SU-DHL-6 (cell line): Measurements from ENCODE around the gene ITPRIPL2.

ENCODE experiments used
- H2AFZ ChIP-seq: fragments of 200-600 bp; sonication (generic); 2 replicates; pipeline ENCODE4 v1.6.1; 2014; ENCODE audit warnings: low read depth, mild to moderate bottlenecking, moderate library complexity, mixed read lengths, antibody characterized with exemption, low read length; ENCODE audit not compliant: severe bottlenecking
- H3F3A ChIP-seq: fragments of 200-600 bp; shearing (Covaris generic); 2 replicates; pipeline ENCODE4 v1.6.0; 2016; ENCODE audit warnings: antibody characterized with exemption, mild to moderate bottlenecking; ENCODE audit not compliant: insufficient read depth
- H3K27ac ChIP-seq: fragments of 200-600 bp; sonication (generic); 2 replicates; pipeline ENCODE4 v1.5.1; 2016; ENCODE audit warnings: low read depth, mild to moderate bottlenecking, low read length, moderate library complexity, mixed read lengths
- H3K27me3 ChIP-seq: fragments of 200-600 bp; sonication (generic), shearing (Covaris generic); 2 replicates; pipeline ENCODE4 v1.6.0; 2014; ENCODE audit warnings: mild to moderate bottlenecking, low read length
- H3K36me3 ChIP-seq: fragments of 200-600 bp; sonication (generic); 2 replicates; pipeline ENCODE4 v1.6.1; 2014; ENCODE audit warnings: mild to moderate bottlenecking, low read length, mixed read lengths
- H3K4me2 ChIP-seq: fragments of 300-600, 200-600 bp; shearing (Covaris generic), sonication (generic); 2 replicates; pipeline ENCODE4 v1.6.0; 2014; ENCODE audit warnings: low read length, low read depth, mild to moderate bottlenecking; ENCODE audit not compliant: poor library complexity, severe bottlenecking
- H3K4me3 ChIP-seq: fragments of 200-600 bp; sonication (generic); 2 replicates; pipeline ENCODE4 v1.5.1; 2014; ENCODE audit warnings: antibody characterized with exemption, low read length, mild to moderate bottlenecking, mixed read lengths; ENCODE audit not compliant: insufficient read depth, poor library complexity, severe bottlenecking
- H3K79me2 ChIP-seq: fragments of 200-600 bp; sonication (generic); 2 replicates; pipeline ENCODE4 v1.6.1; 2014; ENCODE audit warnings: mild to moderate bottlenecking, low read length, moderate library complexity; ENCODE audit not compliant: insufficient read depth
- H3K9ac ChIP-seq: fragments of 200-600 bp; sonication (generic); 2 replicates; pipeline ENCODE4 v1.7.0; 2014; ENCODE audit warnings: mild to moderate bottlenecking, low read length
- H3K9me2 ChIP-seq: fragments of 200-600 bp; sonication (generic); replicated peaks from 2 replicates; pipeline ENCODE4 v1.6.1; 2014; ENCODE audit warnings: low read length; ENCODE audit not compliant: insufficient read depth
- H3K9me3 ChIP-seq: fragments of 200-600 bp; sonication (generic); 2 replicates; pipeline ENCODE4 v1.6.1; 2014; ENCODE audit warnings: low read length, mixed read lengths; ENCODE audit not compliant: insufficient read depth
- H4K20me1 ChIP-seq: fragments of 200-600 bp; sonication (generic); 2 replicates; pipeline ENCODE4 v1.6.1; 2014; ENCODE audit warnings: low read depth, mild to moderate bottlenecking, antibody characterized with exemption, low read length, moderate library complexity, mixed read lengths
- EZH2phosphoT487 ChIP-seq: fragments of 200-600 bp; sonication (generic), shearing (Covaris generic); conservative IDR thresholded peaks from 2 replicates; pipeline ENCODE4 v1.6.1; 2018; ENCODE audit warnings: mild to moderate bottlenecking, antibody characterized with exemption, low read length, moderate library complexity, mixed read lengths
- TF ChIP-seq, protein P1 (sequence below): fragments of 200-600 bp; sonication (generic); IDR thresholded peaks from one replicate; pipeline ENCODE4 v1.5.1; 2017; ENCODE audit warnings: antibody characterized with exemption, mild to moderate bottlenecking, low read length, moderate library complexity; ENCODE audit not compliant: insufficient read depth, poor library complexity, severe bottlenecking

The ITPRIPL2 gene

DNA sequence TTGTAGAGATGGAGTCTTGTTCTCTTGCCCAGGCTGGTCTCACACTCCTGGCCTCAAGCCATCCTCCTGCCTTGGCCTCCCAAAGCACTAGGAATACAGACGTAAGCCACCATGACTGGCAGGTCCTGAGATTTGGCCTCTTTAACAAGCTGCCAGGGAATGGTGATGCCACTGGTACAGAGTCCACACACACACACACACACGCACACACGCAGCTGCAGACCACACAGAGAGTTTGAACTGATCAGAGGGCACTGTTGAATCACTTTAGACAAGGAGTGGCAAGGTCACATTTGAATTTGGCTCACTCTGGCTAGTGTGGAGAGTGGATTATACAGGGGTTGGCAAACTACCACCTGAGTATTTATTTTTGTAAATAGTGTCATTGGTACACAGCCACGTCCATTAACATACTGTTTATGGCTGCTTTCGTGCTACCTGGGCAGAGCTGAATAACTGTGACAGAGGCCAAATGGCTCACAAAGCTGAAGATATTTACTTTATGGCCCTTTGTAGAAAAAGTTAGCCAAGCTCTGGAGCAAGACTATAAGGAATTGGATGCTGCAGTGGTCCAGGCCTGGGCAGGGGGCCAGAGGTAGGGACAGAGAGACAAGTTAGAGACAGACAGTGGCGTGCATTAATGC, 9.9 kb downstream of the ITPRIPL2 start:
- Histone ChIP-seq H3K4me3 (no peak overlapping the region), H3K4me2 (no peak overlapping the region), H3K9ac (no peak overlapping the region), H3K27ac (no peak overlapping the region), H3K79me2 (no peaks in the 10 kb centered on the region), H4K20me1 (no peaks in the 10 kb centered on the region), H3K36me3 (no peaks in the 10 kb centered on the region), H3K9me3 (no peaks in the 10 kb centered on the region), H3K9me2 (no peaks in the 10 kb centered on the region), H2AFZ (no peak overlapping the region), H3K27me3 (no peaks in the 10 kb centered on the region), H3F3A (no peaks in the 10 kb centered on the region)
- TF ChIP-seq EZH2phosphoT487, result no peak
- TF ChIP-seq, protein P1, sequence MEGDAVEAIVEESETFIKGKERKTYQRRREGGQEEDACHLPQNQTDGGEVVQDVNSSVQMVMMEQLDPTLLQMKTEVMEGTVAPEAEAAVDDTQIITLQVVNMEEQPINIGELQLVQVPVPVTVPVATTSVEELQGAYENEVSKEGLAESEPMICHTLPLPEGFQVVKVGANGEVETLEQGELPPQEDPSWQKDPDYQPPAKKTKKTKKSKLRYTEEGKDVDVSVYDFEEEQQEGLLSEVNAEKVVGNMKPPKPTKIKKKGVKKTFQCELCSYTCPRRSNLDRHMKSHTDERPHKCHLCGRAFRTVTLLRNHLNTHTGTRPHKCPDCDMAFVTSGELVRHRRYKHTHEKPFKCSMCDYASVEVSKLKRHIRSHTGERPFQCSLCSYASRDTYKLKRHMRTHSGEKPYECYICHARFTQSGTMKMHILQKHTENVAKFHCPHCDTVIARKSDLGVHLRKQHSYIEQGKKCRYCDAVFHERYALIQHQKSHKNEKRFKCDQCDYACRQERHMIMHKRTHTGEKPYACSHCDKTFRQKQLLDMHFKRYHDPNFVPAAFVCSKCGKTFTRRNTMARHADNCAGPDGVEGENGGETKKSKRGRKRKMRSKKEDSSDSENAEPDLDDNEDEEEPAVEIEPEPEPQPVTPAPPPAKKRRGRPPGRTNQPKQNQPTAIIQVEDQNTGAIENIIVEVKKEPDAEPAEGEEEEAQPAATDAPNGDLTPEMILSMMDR, result no peak

DNA sequence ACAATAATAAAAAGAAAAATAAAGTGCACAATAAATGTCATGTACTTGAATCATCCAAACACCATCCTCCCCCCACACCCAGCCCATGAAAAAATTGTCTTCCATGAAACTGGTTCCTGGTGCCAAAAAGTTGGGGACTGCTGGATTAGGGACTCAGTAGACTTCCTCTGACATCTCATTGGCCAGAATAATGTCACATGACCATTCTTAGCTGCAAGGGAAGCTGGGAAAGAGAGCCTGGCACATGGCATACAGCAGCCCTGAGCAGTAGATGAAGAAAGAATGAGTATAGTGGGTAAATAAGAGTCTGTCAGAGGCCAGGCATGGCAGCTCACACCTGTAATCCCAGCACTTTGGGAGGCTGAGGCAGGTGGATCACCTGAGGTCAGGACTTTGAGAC, 12.5 kb downstream of the ITPRIPL2 start:
- TF ChIP-seq, protein P1, result no peak
- TF ChIP-seq EZH2phosphoT487, result no peak
- H3F3A ChIP-seq, result no peaks in the 10 kb centered on the region
- no peak overlapping the region for H3K9ac ChIP-seq
- no peaks in the 10 kb centered on the region for H3K27me3 ChIP-seq
- no peaks in the 10 kb centered on the region for H3K36me3 ChIP-seq
- H3K4me3 ChIP-seq, result no peak overlapping the region
- no peak overlapping the region for H3K4me2 ChIP-seq
- no peak overlapping the region for H2AFZ ChIP-seq
- H3K79me2 ChIP-seq, result no peaks in the 10 kb centered on the region
- H3K27ac ChIP-seq, result no peak overlapping the region
- no peaks in the 10 kb centered on the region for H4K20me1 ChIP-seq
- no peaks in the 10 kb centered on the region for H3K9me3 ChIP-seq
- no peaks in the 10 kb centered on the region for H3K9me2 ChIP-seq

DNA sequence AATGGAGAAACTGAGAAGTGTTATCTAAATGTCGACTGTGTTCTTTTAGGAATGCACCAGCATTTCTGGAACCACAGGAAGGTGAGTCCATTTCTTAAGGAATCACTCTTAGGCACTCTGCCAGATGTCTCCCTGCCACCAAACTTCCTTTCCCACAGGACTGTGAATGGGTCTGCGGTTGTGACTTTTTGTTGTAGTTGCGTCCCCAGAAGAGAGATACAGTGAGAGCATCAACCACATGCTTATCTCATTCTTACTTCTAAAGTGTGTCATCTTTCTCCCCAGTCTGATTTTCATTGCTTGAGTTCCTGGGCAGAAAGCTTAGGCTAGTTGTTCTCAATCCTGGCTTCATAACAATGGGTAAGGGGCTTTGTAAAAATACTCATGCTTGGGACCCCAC, 13.4 kb downstream of the ITPRIPL2 start:
- TF ChIP-seq, protein P1, result no peak
- H3K9me3 ChIP-seq, result no peaks in the 10 kb centered on the region
- H3K9ac ChIP-seq, result no peak overlapping the region
- no peaks in the 10 kb centered on the region for H3K36me3 ChIP-seq
- H3K79me2 ChIP-seq, result no peaks in the 10 kb centered on the region
- no peaks in the 10 kb centered on the region for H4K20me1 ChIP-seq
- H3F3A ChIP-seq, result no peaks in the 10 kb centered on the region
- H3K4me3 ChIP-seq, result no peak overlapping the region
- H2AFZ ChIP-seq, result no peak overlapping the region
- H3K9me2 ChIP-seq, result no peaks in the 10 kb centered on the region
- no peak overlapping the region for H3K27ac ChIP-seq
- H3K27me3 ChIP-seq, result no peaks in the 10 kb centered on the region
- H3K4me2 ChIP-seq, result no peak overlapping the region
